ENCODE results near the gene MED6. TPM values are rescaled to one million over a fixed set of nuclear protein-coding genes. Genes with fewer than 3 reads are reported as not detected.

MED6 gene
- total RNA-seq, 4 donors from 2014 or later = 27.6 to 71.8 (median 45.9) TPM

- intact Hi-C loops (cut with DNase I; ENCODE audit: low total_unique reads) = no loop called here
- no peaks in the 10 kb centered on the region for H3K4me1 ChIP-seq
- no peak overlapping the region for H3K4me3 ChIP-seq
- no peak for DNase-seq
- peaks cover 0 to 6% of the 10 kb centered on the region in 2 donors for H3K27me3 ChIP-seq
- no peaks in the 10 kb centered on the region for H3K36me3 ChIP-seq
- no peak for TF ChIP-seq CTCF (IDR thresholded peaks at IDR 0.05)
- TF ChIP-seq POLR2A (IDR thresholded peaks at IDR 0.05) = no peak
- no peaks in the 10 kb centered on the region for H3K9me3 ChIP-seq
- no peak overlapping the region for H3K27ac ChIP-seq
Observed at GRCh38 chr14:70638416-70638815, 38.0 kb upstream of the MED6 start.

- intact Hi-C loops (cut with DNase I; ENCODE audit: low total_unique reads) = no loop called here
- Histone ChIP-seq H3K36me3 (no peaks in the 10 kb centered on the region), H3K27ac (no peak overlapping the region), H3K9me3 (no peaks in the 10 kb centered on the region), H3K4me1 (no peaks in the 10 kb centered on the region), H3K27me3 (peaks cover 0 to 6% of the 10 kb centered on the region in 2 donors), H3K4me3 (no peak overlapping the region)
- no peak for DNase-seq
- TF ChIP-seq POLR2A (IDR thresholded peaks at IDR 0.05) (no peak), CTCF (IDR thresholded peaks at IDR 0.05) (no peak)
Observed at GRCh38 chr14:70635971-70636595, 35.6 kb upstream of the MED6 start.

GRCh38 chr14:70631948-70632347 is 31.5 kb upstream of the MED6 start:
- TF ChIP-seq CTCF (IDR thresholded peaks at IDR 0.05) (no peak), POLR2A (IDR thresholded peaks at IDR 0.05) (no peak)
- intact Hi-C loops (cut with DNase I; ENCODE audit: low total_unique reads) = no loop called here

GRCh38 chr14:70624972-70625371 is 24.5 kb upstream of the MED6 start:
- no peaks in the 10 kb centered on the region for H3K4me1 ChIP-seq
- H3K36me3 ChIP-seq = no peaks in the 10 kb centered on the region
- intact Hi-C loops (cut with DNase I; ENCODE audit: low total_unique reads) = no loop called here
- no peak overlapping the region for H3K27ac ChIP-seq
- no peak overlapping the region for H3K4me3 ChIP-seq
- no peaks in the 10 kb centered on the region for H3K27me3 ChIP-seq
- peaks cover 0 to 5% of the 10 kb centered on the region in 2 donors for H3K9me3 ChIP-seq
- no peak for TF ChIP-seq CTCF (IDR thresholded peaks at IDR 0.05)
- TF ChIP-seq POLR2A (IDR thresholded peaks at IDR 0.05) = no peak
- DNase-seq = no peak

More at GRCh38 chr14:70631948-70632347, 31.5 kb upstream of the MED6 start:
- peaks cover 0 to 5% of the 10 kb centered on the region in 2 donors for H3K9me3 ChIP-seq
- DNase-seq = no peak
- no peaks in the 10 kb centered on the region for H3K27me3 ChIP-seq
- no peaks in the 10 kb centered on the region for H3K36me3 ChIP-seq
- H3K4me1 ChIP-seq = no peaks in the 10 kb centered on the region
- no peak overlapping the region for H3K27ac ChIP-seq
- H3K4me3 ChIP-seq = no peak overlapping the region

- H3K4me3 ChIP-seq = no peak overlapping the region
- DNase-seq = no peak
- peak in 2 of 4 experiments; percentile 21 to 36 for TF ChIP-seq CTCF (IDR thresholded peaks at IDR 0.05)
- no peak for TF ChIP-seq POLR2A (IDR thresholded peaks at IDR 0.05)
- H3K27me3 ChIP-seq = no peaks in the 10 kb centered on the region
- peaks cover 0 to 3% of the 10 kb centered on the region in 2 donors for H3K9me3 ChIP-seq
- H3K4me1 ChIP-seq = no peaks in the 10 kb centered on the region
- no peaks in the 10 kb centered on the region for H3K36me3 ChIP-seq
- H3K27ac ChIP-seq = no peak overlapping the region
- intact Hi-C loops (cut with DNase I; ENCODE audit: low total_unique reads) = no loop called here
Observed at GRCh38 chr14:70622111-70622712, 21.8 kb upstream of the MED6 start.
